Fibroblast of the conjunctiva (primary cell): ENCODE results near the gene TMED5.

Experiments used
- DNase-seq: peaks from one replicate; pipeline ENCODE4 v3.0.0-alpha.2; 2010; ENCODE audit warnings: low read depth

TMED5 gene

GRCh38 chr1:93120614-93121013, 59.6 kb downstream of the TMED5 start:
- DNase-seq, result no peak

GRCh38 chr1:93114391-93114790, 65.8 kb downstream of the TMED5 start:
- no peak for DNase-seq

- DNase-seq, result no peak
Observed at GRCh38 chr1:93113127-93113526, 67.1 kb downstream of the TMED5 start.

- DNase-seq, result no peak
Observed at GRCh38 chr1:93111561-93111960, 68.7 kb downstream of the TMED5 start.

- DNase-seq, result no peak
Observed at GRCh38 chr1:93111065-93111464, 69.1 kb downstream of the TMED5 start.

- DNase-seq, result no peak
Observed at GRCh38 chr1:93109578-93109977, 70.6 kb downstream of the TMED5 start.

GRCh38 chr1:93108335-93108734, 71.9 kb downstream of the TMED5 start:
- DNase-seq, result no peak

GRCh38 chr1:93107395-93107794, 72.8 kb downstream of the TMED5 start:
- no peak for DNase-seq

GRCh38 chr1:93106226-93106625, 74.0 kb downstream of the TMED5 start:
- no peak for DNase-seq

- no peak for DNase-seq
Observed at GRCh38 chr1:93102142-93102541, 78.1 kb downstream of the TMED5 start.
